ENCODE results near the gene PRG3.
"Not testable (repeated sequence)": the region's sequence is repeated elsewhere in the genome, so short reads cannot be mapped to it uniquely, and the experiment has no call there.

The PRG3 gene

DNA sequence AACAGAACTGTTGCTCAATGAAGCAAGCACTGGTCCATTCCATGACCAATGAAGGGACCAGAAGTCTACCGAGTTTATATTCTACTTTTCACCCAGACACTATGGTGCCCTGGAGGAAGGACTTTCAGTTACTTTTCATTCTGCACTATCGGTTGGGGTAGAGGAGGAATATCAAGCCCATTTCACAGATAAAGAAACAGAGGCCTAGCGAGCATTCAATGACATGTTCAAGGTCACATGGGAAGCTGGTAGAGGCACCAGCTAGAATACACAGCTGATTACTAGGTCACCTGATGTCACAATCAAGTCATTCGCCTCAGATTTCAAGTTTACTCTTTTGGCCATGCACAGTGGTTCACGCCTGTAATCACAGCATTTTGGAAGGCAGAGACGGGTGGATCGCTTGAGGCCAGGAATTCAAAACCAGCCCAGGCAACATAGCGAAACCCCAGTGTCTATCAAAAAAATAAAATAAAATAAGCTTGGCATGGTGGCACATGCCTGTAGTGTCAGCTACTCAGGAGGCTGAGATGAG lies 27.1 kb upstream of the PRG3 start:
- DNase-seq: no peak

DNA sequence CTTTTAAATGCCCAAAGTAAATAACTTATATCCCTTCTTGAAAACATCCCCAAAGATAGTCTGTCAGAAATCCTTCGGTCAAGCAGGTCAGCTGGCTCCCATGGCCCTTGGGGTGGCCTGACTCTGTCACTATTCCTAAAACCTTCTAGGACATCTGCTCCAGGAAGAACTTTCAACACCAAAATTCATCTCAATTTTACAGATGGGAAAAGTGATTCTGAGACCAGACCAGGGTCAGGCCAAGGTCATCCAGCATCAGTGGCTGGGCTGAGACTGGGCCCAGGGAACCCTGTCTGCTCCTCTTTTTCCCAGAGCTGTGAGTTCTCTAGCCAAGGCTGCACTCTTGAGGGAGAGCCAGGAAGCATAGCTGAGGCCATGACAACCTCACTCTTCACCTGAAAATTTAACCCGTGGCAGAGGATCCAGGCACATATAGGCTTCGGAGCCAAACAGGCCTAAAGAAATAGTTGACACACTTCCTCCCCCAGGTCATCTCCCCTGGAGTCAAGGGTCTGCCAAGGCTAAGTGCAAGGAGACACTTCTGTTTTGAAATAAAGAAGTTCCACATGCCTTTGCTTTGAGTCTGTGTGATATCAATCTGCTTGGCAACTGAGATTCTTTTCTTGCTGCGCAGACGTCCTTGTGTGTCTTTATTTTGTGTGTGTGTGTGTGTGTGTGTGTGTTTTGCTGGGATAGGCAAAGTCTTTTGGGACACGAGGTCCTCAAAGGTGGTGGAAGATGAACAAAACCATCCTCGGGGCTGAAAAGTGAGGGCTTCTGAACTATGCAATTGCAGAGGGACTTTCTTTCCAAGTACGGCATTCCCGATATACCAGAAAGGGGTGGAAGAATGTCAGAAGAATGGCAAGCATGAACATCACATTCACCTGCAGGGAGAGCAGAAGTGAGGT lies 26.3 kb upstream of the PRG3 start:
- DNase-seq: no peak

DNA sequence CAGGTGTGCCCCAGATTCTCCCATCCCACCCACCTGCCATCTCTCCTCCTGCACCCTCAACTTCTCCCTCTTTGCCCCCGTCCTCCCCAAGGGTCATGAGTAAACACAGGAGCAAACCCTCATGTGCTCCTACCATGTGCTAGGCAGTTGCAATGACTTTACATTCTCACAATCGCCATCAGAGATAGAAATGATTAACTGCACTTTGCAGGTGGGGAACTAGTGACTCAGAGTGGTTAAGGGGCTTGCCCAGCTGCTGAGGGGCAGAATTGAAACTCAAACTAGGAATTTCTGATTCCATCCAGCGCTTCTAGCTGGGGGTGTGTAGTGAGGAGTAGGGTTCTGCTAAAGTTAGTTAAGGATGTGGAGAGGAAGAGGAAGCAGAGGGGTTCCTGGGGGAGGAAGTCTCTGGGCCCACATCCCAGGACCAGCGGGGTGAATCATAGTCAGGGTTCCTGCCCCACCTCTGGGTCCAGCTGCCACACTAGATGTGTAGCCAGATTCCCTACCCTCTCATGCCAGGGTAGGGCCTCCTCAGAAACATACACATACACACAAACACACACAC lies 25.5 kb upstream of the PRG3 start:
- DNase-seq: no peak

DNA sequence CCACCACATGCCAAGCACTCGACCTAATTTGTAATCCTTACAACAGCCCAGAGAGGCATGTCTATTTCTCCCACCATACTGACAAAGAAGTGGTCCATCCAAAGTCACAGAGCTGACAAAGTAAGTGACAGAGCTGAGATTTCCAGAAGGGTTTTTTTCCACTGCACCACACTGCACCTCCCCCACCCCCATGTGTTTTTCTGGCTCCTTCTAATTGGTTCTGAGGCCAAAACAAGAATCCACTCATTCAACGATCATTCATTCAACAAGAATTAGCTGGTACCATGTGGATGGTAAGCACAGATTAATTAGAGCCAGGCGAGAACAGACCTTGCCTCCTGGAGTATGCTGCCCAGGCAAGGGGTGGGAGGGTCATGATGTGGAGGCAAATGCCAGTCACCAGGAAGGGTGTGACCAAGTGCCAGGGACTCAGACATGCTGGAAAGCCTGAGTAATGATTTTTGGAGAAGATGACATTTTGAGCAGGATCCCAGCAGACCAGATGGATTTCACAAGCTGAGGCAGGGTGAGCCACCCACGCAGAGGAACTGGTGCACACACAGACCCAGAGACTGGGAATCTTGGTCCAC lies 24.4 kb upstream of the PRG3 start:
- no peak for DNase-seq

DNA sequence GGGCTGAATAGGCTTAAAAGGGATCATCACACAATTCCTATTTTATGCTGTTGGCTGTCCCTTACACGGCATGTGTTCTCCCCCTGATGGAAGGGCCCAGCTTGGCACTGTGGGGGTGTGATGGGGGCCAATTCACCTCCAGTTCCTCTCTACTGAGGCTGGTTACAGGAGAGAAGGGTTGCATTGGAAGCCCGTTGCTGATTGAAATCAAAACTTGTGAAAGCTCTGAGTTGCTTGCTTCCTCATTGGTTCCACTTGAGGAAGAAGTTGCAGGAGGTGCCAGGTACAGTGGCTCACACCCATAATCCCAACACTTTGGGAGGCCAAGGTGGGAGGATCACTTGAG lies 22.8 kb upstream of the PRG3 start:
- no peak for DNase-seq

DNA sequence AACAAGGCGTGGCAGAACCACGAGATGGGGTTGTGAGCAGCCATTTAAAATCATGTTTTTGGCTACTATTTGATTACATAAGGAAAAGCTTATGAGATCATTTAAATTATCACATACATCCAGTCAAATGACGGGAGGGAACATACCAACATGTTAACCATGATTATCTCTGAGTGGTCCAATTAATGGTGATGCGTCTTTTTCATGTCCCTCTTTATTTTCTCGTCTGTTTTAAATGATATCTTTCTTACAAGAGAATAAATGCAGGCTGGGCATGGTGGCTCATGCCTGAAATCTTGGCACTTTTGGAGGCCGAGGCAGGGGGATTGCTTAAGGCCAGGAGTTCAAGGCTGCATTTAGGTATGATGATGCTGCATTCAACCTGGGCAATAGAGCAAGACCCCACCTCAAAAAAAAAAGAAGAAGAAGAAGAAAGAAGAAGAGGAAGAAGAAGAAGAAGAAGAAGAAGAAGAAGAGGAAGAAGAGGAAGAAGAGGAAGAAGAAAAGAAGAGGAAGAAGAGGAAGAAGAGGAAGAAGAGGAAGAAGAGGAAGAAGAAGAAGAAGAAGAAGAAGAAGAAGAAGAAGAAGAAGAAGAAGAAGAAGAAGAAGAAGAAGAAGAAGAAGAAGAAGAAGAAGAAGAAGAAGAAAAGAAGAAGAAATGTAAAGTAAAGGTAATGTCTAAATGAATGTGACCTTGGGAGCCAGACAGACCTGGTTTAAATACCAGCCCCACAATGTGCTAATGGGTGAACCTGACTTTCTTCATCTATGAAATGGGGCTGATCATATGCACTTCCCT lies 22.3 kb upstream of the PRG3 start:
- not testable (repeated sequence) for DNase-seq

DNA sequence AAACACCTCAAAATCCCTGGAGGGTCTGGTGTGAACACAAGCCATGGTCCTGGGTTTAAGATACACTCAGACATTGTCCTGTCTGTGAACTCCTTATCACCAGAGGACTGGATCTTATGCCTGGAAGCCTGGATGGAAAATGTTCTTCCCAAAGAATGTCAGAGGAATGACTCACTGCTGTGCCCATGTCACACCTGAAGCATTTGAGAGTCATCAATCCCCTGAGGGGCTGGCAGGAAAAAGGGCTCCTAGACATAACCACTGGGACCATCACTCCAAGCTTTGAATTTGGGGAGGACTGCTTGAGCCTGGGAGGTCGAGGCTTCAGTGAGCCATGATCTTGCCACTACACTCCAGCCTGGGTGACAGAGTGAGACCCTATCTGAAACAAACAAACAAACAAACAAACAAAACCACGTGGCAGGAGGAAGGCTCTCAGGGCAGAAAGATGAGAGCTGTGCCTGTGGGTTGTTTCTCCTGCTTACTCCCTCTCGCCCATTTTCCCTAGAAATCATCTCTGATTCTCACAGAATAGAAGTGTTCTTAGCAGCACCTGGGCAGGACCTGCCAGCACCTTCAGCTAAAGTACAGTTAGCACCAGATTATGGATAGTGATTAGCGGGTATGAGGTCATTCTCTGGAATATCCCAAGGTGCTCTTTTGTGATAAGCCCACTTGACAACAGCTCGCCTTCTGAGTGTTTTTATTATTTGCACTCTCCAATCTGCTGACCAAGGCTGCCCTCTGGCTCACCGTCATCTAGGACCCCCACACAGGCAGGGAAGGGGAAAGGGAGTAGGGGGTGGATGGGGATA lies 21.4 kb upstream of the PRG3 start:
- DNase-seq: peak; percentile 25

DNA sequence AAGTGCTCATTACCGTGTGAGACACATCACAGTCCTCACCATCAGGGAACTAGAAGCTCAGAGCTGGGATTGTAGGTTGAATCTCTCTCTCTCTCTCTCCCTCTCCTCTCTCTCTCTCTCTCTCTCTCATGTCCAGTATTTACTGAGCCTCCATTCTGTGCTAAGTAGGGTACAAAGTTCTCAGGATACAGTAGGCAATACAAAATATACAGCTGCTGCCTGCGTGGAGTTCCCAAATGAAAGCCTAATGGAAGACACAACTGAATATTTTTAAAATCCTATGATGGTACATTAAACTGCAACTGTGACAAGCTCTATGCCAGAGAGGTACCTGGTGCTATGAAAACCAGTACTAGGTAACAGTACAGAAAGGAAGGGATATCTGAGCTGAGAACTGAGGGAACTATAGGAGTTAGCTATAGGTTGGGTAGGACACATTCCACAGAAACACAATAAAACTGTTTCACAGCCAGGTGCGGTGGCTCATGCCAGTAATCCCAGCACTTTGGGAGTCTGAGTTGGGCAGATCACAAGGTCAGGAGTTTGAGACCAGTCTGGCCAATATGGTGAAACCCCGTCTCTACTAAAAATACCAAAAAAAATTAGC lies 19.1 kb upstream of the PRG3 start:
- DNase-seq: no peak

DNA sequence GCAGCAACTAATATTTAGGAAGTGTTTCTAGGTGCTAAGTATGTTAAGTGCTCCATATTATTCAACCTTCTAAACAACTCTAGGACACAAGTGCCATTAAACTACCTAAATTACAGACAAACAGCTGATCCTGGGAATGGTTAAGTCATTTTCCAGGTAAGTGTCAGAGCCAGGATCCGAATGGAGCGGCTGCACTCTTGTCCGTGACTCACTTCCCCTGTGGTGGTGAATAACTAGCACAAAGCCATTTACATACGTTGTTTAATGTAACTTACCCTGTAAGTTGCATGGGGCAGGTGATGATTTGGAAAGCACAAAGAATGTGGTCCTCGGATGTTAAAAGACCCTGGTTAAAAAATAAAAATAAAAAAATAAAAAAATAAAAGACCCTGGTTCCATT lies 18.3 kb upstream of the PRG3 start:
- no peak for DNase-seq

DNA sequence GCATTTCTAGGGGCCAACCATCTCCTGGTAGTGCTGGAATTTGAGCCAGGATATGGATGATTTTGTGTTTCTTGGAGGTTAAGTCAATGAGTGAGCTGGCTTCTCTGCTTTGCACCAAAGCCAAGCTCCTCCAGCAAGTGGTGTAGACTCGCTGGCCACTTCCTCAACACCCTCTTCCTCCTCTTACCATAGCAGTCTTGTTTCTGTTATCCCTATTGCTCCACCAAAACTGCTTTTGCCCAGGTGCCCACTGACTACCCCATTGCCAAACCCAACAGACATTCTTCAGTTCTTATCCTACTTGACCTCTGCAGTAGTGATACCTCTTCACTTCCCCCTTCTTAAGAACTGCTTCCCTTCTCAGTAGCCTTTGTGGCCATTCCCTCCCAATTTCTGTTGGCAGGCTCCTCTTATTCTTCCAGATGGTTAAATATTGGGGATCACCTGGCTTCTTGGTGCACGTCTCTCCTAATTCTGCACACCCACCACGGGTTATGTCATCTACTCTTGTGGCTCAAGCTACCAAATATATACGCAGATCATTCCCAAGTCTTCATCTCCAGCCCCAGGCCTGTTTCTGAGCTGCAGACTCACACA lies 16.5 kb upstream of the PRG3 start:
- no peak for DNase-seq

DNA sequence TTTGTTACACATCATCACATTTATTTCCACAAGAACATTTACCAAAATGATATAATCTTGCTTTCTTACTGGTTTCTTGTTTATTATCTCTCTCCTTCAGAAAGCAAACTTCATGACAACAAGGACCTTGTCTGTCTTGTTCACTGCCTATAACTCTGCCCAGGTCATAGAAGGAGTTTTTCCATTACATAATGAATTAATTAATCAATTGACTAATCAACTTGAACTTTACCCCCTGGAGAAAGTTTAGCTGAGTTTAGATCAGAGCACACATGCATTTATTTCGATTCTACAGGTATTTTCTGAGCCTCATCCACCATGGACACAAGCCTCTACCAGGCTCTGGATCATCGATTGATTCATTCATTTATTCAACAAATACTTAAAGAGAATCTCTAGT lies 15.8 kb upstream of the PRG3 start:
- DNase-seq: no peak

DNA sequence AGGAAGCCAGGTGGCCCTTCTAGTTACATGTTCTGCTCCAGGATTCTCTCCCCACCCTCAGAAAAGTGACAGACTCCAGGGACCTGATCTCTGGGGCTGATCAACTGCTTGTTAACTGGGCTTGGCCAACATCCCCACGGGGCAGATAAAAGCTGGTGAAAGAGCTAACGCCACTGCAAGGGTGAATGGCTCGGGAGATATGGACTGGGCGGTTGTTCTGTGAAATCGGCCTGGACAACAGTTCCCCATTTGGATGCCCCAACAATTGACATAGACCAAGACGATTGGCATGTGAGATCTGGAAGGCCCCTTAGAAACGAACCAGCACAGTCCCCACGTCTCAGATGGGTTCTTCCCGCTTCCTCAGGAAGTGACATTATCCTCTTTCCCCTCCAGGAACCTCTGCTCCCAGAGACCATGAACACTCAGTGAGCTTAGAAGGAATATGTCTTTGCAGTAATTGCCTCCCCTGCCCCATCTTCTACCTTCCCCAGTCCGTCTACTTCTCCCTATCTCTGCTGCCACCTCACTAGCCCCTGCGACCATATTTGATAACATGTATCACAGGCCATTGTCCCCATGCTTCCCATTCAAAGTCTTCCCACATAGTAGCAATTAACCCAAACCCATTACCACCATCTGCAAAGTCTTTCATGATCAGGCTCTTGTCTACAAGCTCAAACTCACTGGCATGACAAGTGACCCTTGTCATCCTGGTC lies 15.1 kb upstream of the PRG3 start:
- DNase-seq: no peak

DNA sequence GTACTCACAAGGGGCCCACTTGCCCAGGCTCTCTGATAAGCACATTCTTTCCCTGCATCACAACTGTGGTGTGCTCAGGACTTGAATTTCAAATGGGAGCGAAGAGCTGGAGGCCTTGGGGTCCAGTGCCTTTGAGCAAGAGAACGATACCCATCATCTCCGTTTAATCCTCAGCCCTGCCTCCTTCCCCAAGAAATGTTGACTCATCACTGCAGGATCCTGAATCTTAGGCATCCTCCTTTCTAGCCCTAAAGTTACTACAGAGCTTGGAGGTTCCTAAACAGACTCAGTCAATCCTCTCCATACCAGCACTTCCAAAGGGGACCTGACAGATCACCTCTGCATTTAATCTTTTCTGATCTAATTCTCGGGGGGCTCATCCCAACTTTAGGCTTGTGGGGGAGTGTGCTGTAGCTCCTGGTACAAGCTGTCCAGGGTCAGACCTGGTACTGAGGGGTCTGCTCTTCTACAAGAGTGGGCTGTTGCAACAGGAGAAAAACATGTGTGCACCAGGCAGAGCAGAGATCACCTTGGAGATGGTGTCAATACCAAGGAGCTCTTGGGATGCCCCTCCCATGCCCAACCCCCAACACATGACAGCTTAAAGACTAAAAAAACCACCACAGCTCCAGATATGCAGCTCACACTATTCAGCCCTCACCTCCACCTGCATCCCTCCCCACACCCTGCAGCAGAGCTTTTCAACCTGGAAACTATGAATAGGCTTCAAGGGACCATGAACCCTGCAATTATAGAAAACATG lies 13.4 kb upstream of the PRG3 start:
- DNase-seq: no peak

DNA sequence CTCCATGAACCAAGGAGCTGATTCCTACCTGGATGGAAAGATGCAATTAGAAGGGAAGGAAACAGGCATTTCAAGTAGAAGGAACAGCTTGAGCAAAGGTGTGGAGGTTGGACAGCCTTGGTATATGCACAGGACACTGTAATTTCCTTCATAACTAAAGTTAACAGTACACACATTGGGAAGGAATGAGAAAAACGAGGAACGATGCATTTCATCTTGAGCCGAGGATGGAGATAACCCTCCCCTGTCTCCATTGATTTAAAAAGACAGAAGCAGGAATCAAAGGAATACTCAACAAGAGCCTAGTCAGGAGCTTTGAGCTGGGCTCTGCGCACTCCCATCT lies 11.8 kb upstream of the PRG3 start:
- no peak for DNase-seq

DNA sequence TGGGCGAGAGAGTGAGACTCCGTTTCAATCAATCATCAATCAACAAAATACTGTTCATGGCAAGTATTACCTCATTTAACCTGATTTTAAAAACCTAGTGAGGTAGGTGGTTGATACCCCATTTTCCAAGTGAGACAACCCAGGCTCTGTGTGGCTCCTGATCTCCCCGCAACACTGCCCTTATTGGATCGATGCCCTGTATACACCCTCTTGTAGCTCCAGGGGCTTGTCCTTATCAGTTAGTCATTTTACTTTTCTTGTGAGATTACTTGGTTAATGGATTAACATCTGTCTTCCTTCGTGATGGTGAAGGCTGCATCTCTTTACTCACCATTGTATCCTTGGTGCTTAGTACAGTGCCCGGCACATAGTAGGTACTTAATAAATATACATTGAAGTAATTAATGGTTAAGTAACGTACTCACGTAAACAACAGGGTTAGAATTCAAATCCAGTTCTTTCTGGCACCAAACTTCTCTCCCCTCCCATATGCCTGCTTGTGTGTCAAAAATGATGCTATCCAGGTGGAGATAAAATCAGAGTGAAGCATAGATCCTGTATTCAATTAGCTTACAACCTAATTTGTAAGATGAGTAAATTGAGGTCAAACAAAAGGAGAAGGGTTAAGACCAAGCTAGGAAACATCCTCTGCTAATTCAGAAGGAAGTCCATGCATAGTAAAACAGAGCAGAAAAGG lies 11.3 kb upstream of the PRG3 start:
- DNase-seq: no peak

DNA sequence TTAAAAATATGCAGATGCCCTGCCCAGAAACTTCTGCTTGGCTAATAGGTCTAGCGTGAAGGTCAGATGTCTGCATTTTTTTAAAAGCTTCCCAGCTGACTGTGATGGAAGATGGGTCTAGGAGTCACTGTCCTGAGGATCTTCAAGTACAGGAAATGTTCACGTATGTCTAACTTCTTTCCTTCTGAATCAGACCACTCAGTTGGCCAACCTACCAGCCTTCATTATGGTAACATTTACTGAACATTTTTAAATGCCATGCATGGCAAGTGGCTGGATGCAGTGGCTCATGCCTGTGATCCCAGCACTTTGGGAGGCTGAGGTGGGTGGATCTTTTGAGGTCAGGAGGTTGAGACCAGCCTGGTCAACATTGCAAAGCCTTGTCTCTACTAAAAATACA lies 10.6 kb upstream of the PRG3 start:
- DNase-seq: no peak

DNA sequence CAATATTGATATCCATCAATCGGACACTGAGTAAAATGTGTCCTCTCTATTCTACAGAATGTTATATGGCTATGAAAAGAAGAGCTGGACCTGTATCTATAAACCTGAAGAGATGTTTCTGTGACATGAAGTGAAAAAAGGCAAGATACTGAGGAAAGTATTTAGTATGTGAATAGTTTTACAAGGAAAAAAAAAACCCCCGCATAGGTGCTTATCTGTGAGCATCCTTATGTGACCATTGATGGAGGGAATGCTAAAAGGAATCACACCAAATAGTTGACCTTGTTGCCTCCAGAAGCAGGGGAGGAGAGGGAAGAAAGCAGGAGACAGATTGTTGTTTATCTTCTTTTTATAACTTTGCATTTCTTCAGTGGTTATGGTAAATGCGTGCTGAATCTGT lies 10.2 kb upstream of the PRG3 start:
- no peak for DNase-seq

DNA sequence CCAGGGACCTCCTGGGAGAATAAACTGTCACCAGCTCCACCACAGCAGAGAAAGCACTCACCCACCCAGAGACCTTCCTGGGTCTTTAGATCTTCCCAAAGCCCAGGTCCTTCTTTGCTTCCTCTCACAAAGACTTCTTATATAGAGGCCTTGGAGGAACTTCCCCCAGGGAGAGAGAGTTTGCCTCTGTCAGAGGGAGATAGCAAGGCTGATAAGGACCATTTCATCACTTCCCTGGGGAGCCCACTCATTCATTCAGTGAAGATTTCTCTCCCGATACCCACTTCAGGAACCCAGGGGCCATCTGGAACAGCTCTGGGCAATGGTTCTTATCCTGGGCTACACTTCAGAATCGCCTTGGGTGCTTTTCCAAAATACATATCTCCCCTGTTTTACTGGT lies 9.6 kb upstream of the PRG3 start, which contains the start of gene PRG2:
Gene PRG2 (minus strand): TSS at position 116 of the 400 bp plus-strand sequence. CDS start 706 bp downstream, outside the sequence.
- no peak for DNase-seq

DNA sequence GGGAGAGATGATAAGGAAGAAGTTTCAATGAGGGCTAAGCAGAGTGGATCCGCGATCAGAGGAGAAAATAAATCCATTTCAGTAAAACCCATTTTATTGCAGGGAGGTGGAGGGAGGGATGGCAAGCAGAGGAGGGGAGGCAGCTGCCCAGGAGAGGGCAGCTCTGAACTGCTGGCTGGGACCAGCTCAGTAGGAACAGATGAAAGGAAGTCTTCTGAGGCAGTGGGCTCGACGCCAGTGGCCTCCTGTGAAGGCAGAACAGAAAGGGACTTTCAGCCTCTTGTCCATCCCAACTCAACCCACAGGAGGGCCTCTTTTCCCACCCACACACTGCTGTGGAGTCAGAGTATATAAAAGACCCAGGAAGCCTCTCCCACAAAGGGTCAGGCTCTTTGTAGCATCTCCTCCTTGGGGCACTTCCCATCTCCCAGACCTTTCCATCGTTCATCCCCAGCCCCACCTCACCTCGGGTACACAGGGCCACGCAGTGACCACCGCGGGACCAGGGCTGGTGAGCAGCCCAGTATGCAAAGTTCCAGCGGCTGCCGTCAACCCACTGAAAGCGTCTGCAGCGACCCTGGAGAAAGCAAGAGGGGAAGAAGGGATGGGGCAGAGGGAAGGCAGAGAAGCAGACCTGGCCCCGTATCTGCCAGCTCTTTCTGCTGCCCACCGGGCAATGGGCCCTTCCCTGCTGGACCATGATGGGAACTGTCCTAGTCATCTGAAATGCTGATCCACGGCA lies 6.5 kb upstream of the PRG3 start:
- DNase-seq: no peak

Measured in NCI-H510A treated with DMSO at 0.1 percent for 48 hours (cell line).